ENCODE data around the gene HINT1. TPM values are rescaled to one million over a fixed set of nuclear protein-coding genes. Genes with fewer than 3 reads are reported as not detected.

Gene HINT1
- total RNA-seq, 1 donor from 2014 or later, result 196 TPM

DNA sequence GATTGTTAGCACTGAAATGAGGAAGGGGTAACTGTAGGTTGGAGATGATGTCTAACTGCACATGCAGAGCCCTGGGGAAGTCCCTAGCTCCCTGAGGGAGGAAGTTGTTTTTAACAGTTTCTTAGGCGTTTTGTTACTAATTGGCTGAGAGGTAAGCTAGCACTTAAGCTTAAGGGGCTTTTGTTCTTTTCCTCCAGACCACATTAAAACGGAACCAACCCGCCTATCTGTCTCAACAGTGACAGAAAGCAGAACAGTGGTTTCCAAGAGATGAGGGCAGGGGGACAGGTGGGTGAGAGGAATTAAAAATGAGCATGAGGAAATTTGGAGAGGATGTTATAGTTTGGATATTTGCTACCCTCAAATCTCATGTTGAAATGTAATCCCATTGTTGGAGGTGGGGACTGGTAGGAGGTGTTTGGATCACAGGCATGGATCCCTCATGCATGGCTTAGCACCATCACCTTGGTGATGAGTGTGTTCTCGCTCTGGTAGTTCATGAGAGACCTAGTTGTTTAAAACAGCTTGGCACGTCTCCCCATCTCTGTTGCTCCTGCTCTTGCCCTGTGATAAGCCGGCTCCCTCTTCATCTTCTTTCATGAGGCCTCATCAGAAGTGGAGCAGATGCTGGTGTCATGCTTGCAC lies 44.6 kb upstream of the HINT1 start:
- TF ChIP-seq, protein P1, sequence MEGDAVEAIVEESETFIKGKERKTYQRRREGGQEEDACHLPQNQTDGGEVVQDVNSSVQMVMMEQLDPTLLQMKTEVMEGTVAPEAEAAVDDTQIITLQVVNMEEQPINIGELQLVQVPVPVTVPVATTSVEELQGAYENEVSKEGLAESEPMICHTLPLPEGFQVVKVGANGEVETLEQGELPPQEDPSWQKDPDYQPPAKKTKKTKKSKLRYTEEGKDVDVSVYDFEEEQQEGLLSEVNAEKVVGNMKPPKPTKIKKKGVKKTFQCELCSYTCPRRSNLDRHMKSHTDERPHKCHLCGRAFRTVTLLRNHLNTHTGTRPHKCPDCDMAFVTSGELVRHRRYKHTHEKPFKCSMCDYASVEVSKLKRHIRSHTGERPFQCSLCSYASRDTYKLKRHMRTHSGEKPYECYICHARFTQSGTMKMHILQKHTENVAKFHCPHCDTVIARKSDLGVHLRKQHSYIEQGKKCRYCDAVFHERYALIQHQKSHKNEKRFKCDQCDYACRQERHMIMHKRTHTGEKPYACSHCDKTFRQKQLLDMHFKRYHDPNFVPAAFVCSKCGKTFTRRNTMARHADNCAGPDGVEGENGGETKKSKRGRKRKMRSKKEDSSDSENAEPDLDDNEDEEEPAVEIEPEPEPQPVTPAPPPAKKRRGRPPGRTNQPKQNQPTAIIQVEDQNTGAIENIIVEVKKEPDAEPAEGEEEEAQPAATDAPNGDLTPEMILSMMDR (IDR thresholded peaks at IDR 0.05), result no peak
- Mint-ChIP-seq H3K9me3 (ENCODE audit: low read depth) (no peaks in the 10 kb centered on the region), H3K4me3 (ENCODE audit: unreplicated experiment) (no peak overlapping the region), H3K4me1 (ENCODE audit: low read depth) (peaks cover under 1% of the 10 kb centered on the region), H3K36me3 (ENCODE audit: low read depth) (no peaks in the 10 kb centered on the region), H3K27ac (ENCODE audit: unreplicated experiment) (no peak overlapping the region), H3K27me3 (ENCODE audit: low read depth) (no peaks in the 10 kb centered on the region)
- no peak for DNase-seq (ENCODE audit: low spot score)

DNA sequence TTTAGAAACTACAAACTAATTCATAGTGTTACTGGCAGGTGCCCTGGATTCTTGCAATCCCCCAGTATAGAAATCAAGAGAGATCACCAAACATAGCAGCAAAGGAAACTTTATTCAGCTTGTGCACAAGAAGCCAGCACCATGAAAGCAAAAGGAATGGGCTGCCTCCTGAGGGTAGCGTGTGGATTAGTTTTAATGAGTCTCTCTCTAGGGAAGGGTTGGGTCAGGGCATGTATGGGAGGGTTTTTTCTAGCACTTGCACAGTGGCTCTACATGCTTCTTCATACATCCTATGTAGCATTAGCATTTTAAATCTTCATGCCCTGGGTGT lies 44.1 kb upstream of the HINT1 start:
- H3K4me3 Mint-ChIP-seq (ENCODE audit: unreplicated experiment), result no peak overlapping the region
- no peak overlapping the region for H3K27ac Mint-ChIP-seq (ENCODE audit: unreplicated experiment)

DNA sequence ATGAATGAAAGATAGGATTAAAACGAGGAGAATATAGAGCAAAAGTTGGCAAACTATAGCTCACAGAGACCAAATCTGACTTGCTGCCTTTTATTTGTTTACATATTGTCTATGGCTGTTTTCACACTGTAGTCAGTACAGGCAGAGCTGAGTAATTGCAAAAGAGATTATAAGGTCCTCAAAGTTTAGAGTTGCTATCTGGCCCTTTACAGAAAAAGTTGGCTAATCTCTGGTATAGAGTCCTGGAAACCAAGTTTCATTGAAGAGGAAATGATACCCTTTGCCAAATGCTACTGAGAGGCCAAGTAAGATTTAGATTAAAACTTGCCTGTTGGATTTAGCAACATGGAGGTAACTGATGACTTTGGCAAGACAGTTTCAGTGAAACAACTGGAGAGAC lies 41.7 kb upstream of the HINT1 start:
- no peak overlapping the region for H3K27ac Mint-ChIP-seq (ENCODE audit: unreplicated experiment)
- H3K27me3 Mint-ChIP-seq (ENCODE audit: low read depth), result no peaks in the 10 kb centered on the region
- no peak for DNase-seq (ENCODE audit: low spot score)
- H3K4me1 Mint-ChIP-seq (ENCODE audit: low read depth), result no peaks in the 10 kb centered on the region
- no peak overlapping the region for H3K4me3 Mint-ChIP-seq (ENCODE audit: unreplicated experiment)
- no peaks in the 10 kb centered on the region for H3K36me3 Mint-ChIP-seq (ENCODE audit: low read depth)
- TF ChIP-seq, protein P1 (IDR thresholded peaks at IDR 0.05), result no peak
- H3K9me3 Mint-ChIP-seq (ENCODE audit: low read depth), result no peaks in the 10 kb centered on the region

More for the DNA sequence above, 44.1 kb upstream of the HINT1 start:
- H3K9me3 Mint-ChIP-seq (ENCODE audit: low read depth), result no peaks in the 10 kb centered on the region
- no peaks in the 10 kb centered on the region for H3K36me3 Mint-ChIP-seq (ENCODE audit: low read depth)
- DNase-seq (ENCODE audit: low spot score), result no peak
- no peaks in the 10 kb centered on the region for H3K27me3 Mint-ChIP-seq (ENCODE audit: low read depth)
- no peaks in the 10 kb centered on the region for H3K4me1 Mint-ChIP-seq (ENCODE audit: low read depth)
- TF ChIP-seq, protein P1 (IDR thresholded peaks at IDR 0.05), result no peak

DNA sequence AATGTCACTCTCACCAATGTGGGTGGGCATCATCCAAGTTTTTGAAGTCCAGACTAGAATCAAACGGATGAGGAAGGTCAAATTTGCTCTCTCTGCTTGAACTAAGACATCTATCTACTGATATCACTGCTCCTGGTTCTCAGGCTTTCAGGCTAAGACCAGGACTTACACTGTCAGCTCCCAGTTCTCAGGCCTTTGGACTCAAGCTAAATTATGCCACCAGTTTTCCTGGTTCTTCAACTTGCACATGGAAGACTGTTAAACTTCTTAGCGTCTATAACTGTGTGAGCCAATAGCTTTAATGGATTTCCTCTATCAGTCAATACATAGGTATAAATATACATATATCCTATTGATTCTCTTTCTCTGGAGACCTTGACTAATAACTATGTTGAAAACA lies 41.0 kb upstream of the HINT1 start:
- no peaks in the 10 kb centered on the region for H3K36me3 Mint-ChIP-seq (ENCODE audit: low read depth)
- DNase-seq (ENCODE audit: low spot score), result no peak
- TF ChIP-seq, protein P1 (IDR thresholded peaks at IDR 0.05), result no peak
- no peaks in the 10 kb centered on the region for H3K4me1 Mint-ChIP-seq (ENCODE audit: low read depth)
- no peaks in the 10 kb centered on the region for H3K27me3 Mint-ChIP-seq (ENCODE audit: low read depth)
- no peaks in the 10 kb centered on the region for H3K9me3 Mint-ChIP-seq (ENCODE audit: low read depth)
- H3K4me3 Mint-ChIP-seq (ENCODE audit: unreplicated experiment), result no peak overlapping the region
- no peak overlapping the region for H3K27ac Mint-ChIP-seq (ENCODE audit: unreplicated experiment)

DNA sequence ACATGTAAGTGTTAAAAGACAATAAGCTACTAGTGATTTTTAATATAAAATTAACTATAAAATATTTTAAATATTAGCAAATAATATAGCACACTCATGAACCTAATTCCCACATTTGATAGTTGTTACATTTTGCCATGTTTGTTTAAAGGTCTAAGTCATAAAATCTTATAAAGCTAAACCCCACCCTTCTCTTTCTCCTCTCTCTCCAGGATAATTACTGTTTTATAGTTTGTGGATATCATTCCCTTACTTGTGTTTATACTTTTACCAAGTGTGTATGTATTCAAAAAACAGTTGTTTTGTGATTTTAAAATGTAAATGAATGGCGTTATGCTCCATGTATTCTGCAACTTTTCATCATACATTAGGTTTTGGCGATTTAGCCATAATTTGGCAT lies 39.9 kb upstream of the HINT1 start:
- Mint-ChIP-seq H3K4me3 (ENCODE audit: unreplicated experiment) (no peak overlapping the region), H3K27me3 (ENCODE audit: low read depth) (no peaks in the 10 kb centered on the region), H3K27ac (ENCODE audit: unreplicated experiment) (no peak overlapping the region), H3K4me1 (ENCODE audit: low read depth) (no peaks in the 10 kb centered on the region), H3K36me3 (ENCODE audit: low read depth) (peaks cover 2% of the 10 kb centered on the region), H3K9me3 (ENCODE audit: low read depth) (no peaks in the 10 kb centered on the region)
- no peak for DNase-seq (ENCODE audit: low spot score)
- TF ChIP-seq, protein P1 (IDR thresholded peaks at IDR 0.05), result no peak

Measured in chondrocyte (in vitro differentiated cells).